ENCODE results near the gene COX10. TPM values are rescaled to one million over a fixed set of nuclear protein-coding genes. Genes with fewer than 3 reads are reported as not detected.

The COX10 gene
- total RNA-seq, 2 donors from 2014 or later: 8.7 to 26.5 TPM

DNA sequence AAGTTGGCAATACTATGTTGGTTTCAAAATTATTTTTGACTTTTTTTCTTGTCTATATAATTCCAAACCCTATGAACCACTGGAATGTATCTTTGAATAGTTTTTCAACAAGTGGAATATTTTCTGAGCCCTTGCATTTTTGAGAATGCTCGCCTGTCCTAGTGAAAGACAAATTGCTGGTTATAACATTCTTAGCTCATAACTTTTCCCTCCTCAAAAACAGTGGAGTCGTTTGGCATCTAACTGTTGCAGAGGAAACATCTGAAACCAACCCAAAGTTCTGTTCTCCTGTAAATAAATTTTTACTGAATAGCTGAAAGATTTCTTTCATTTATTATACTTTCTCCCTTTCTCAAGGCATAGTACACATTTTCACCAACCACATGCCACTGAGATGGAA, 11.3 kb upstream of the COX10 start:
- H3K27me3 ChIP-seq (replicated peaks; ENCODE audit: insufficient read depth): no peaks in the 10 kb centered on the region
- no peaks in the 10 kb centered on the region for H3K9me3 ChIP-seq
- no peak overlapping the region for H3K27ac ChIP-seq
- no peak for TF ChIP-seq CTCF (IDR thresholded peaks at IDR 0.05)
- no peaks in the 10 kb centered on the region for H3K36me3 ChIP-seq
- DNase-seq (ENCODE audit: low spot score) (no peak), ATAC-seq (ENCODE audit: insufficient number of reproducible peaks, low FRiP score, low read depth) (no peak)
- no peak overlapping the region for H3K4me3 ChIP-seq
- peaks cover 10 to 28% of the 10 kb centered on the region in 2 donors for H3K4me1 ChIP-seq (ENCODE audit: control insufficient read depth in 1 of 2, low read depth in 2 of 2)

- Histone ChIP-seq H3K27me3 (replicated peaks; ENCODE audit: insufficient read depth) (no peaks in the 10 kb centered on the region), H3K27ac (no peak overlapping the region), H3K9me3 (no peaks in the 10 kb centered on the region), H3K36me3 (no peaks in the 10 kb centered on the region), H3K4me3 (no peak overlapping the region), H3K4me1 (ENCODE audit: control insufficient read depth in 1 of 2, low read depth in 2 of 2) (peaks cover 6 to 22% of the 10 kb centered on the region in 2 donors)
- no peak for TF ChIP-seq CTCF (IDR thresholded peaks at IDR 0.05)
- DNase-seq (ENCODE audit: low spot score) (no peak), ATAC-seq (ENCODE audit: insufficient number of reproducible peaks, low FRiP score, low read depth) (no peak)
These were observed 8.6 kb upstream of the COX10 start for GRCh38 chr17:14060706-14061105.

DNA sequence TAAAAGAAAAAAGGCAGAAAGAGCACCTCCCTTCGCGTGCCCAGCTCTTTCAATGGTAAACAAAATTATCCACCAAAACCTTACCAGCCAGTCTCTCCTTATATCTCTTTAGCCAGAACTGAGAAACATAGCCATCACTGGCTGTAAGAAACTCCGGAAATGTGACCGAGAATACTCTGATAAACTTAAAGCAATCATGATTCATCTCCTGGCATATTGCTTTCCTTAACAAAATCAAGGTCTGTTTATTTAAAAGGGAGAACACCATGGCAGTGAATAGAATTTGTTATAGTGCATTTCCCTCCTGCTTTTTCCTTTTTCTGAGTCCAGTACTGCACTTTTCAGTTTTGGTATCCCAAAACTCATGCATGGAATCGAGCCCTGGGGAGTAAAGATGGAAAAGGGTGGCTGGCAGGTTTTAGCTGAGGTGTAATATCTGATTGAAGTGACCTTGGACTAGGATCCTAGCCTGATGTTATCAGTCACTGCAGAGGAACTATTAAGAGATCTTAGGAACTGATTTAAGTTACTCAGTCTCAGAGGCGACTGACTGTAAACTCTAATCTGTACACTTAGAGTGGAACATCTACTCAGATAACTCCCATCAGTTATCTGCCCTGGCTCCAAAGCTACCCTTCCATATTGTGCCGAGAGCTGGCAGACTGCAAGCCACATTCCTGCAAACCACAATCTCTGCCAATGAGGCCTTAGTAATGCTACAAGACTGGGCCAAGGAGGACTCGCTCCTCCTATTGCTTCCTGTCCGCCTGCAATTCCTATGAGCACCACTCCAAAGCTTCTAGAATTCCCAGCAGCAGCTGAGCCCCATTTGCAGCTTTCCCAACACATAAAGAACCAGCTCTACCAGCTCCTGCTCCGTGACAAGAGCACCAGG, 7.4 kb upstream of the COX10 start:
- no peaks in the 10 kb centered on the region for H3K9me3 ChIP-seq
- ATAC-seq (ENCODE audit: insufficient number of reproducible peaks, low FRiP score, low read depth) (no peak), DNase-seq (ENCODE audit: low spot score) (no peak)
- peaks cover 6 to 22% of the 10 kb centered on the region in 2 donors for H3K4me1 ChIP-seq (ENCODE audit: control insufficient read depth in 1 of 2, low read depth in 2 of 2)
- no peaks in the 10 kb centered on the region for H3K27me3 ChIP-seq (replicated peaks; ENCODE audit: insufficient read depth)
- peak; percentile 33 for TF ChIP-seq CTCF (IDR thresholded peaks at IDR 0.05)
- H3K27ac ChIP-seq: peak overlapping the region; percentile 60 to 76
- H3K36me3 ChIP-seq: no peaks in the 10 kb centered on the region
- peak overlapping the region; percentile 22 for H3K4me3 ChIP-seq

GRCh38 chr17:14067347-14067746, 2.0 kb upstream of the COX10 start:
- DNase-seq (ENCODE audit: low spot score) (no peak), ATAC-seq (ENCODE audit: insufficient number of reproducible peaks, low FRiP score, low read depth) (no peak)
- Histone ChIP-seq H3K4me1 (ENCODE audit: control insufficient read depth in 1 of 2, low read depth in 2 of 2) (peaks cover 18 to 33% of the 10 kb centered on the region in 2 donors), H3K4me3 (no peak overlapping the region), H3K27ac (no peak overlapping the region), H3K9me3 (no peaks in the 10 kb centered on the region), H3K27me3 (replicated peaks; ENCODE audit: insufficient read depth) (no peaks in the 10 kb centered on the region), H3K36me3 (no peaks in the 10 kb centered on the region)
- no peak for TF ChIP-seq CTCF (IDR thresholded peaks at IDR 0.05)

DNA sequence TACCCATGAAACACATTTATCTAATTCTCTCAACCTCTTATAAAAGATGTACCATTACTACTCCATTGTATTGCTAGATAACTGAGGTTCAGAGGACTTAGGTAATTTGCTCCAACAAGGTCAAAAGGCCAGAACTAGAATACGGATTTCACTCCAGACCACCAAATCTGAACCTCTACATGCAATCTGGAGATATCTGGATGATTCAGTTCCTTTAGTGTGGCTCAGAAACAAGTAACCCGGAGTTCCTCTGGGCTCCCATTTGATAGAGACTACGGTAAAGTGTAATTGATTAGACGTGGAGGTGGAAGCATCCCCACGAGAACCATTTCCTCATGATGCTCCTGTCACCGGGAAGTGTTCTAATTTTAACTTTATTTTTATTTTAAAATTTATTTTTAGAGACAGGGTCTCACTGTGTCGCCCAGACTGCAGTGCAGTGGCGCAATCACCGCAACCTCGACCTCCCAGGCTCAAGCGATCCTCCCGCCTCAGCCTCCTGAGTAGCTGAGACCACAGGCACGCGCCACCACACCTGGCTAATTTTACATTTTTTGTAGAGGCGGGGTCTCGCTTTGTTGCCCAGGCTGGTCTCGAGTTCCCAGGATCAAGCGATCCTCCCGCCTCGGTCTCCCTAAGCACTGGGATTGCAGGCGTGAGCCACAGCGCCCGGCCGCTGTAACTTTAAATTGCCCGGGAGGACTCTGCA, 608 bp upstream of the COX10 start:
- H3K4me1 ChIP-seq (ENCODE audit: control insufficient read depth in 1 of 2, low read depth in 2 of 2): peaks cover 11 to 25% of the 10 kb centered on the region in 2 donors
- DNase-seq (ENCODE audit: low spot score) (no peak), ATAC-seq (ENCODE audit: insufficient number of reproducible peaks, low FRiP score, low read depth) (no peak)
- no peaks in the 10 kb centered on the region for H3K36me3 ChIP-seq
- H3K27ac ChIP-seq: peak overlapping the region; percentile 39 to 54
- no peaks in the 10 kb centered on the region for H3K27me3 ChIP-seq (replicated peaks; ENCODE audit: insufficient read depth)
- H3K4me3 ChIP-seq: peak overlapping the region; percentile 75
- no peak for TF ChIP-seq CTCF (IDR thresholded peaks at IDR 0.05)
- H3K9me3 ChIP-seq: no peaks in the 10 kb centered on the region
